ENCODE data around the gene B4GALT6.

The B4GALT6 gene

DNA sequence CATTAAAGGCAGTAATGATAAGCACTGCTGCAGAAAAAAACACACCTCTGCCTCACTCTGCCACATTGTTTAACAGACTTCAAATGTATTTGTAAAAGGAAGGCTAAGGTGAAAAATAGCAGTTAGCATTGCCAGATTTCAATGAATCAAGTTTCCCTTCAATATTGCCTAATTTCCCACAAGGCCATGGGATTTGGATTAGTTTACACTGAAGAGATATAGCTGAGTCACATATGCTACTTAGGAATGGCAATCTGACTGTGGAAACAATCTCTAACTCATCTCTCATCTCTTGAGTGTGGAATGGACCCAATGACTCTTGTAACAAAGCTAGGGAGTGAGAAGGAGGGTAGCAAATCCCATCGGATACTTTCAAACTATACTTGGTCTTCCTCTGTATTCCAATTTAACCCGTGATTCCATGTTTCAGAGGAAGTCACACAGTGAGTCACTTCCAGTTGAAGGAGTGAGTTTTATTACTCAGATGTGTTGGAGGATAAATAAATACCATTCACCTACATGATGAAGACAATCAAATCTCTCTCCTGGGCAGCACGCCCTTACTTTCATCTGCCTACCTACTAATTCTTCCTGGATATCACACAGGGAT is 5.1 kb downstream of the B4GALT6 start:
- peaks cover 31% of the 10 kb centered on the region for H3K27me3 Mint-ChIP-seq

DNA sequence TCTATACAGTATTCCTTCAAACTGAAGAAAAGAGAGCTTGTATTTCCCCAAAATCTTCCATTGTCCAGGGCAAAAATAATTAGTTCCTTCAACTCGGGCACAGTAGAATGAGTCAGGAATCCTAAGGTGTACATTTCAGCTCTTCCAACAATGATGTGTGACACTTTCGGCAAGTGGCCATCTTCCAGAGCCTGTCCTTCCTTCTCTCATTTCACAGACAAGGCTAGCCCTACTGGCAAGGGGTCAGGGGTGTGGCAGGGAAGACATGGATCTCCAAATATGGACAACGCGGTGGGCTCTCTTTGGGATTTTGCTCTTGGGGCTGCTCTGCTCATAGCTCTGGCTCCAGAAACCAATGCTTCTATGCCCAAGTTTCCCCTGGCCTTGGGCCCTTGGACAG is 6.0 kb downstream of the B4GALT6 start:
- H3K36me3 Mint-ChIP-seq = no peaks in the 10 kb centered on the region
- ATAC-seq = no peak
- no peak overlapping the region for H3K27ac Mint-ChIP-seq
- no peaks in the 10 kb centered on the region for H3K9me3 Mint-ChIP-seq
- H3K4me3 Mint-ChIP-seq = no peak overlapping the region
- peaks cover 23% of the 10 kb centered on the region for H3K27me3 Mint-ChIP-seq
- H3K4me1 Mint-ChIP-seq = no peaks in the 10 kb centered on the region

More for the DNA sequence above, 5.1 kb downstream of the B4GALT6 start:
- Mint-ChIP-seq H3K4me3 (no peak overlapping the region), H3K9me3 (no peaks in the 10 kb centered on the region), H3K4me1 (peaks cover 5% of the 10 kb centered on the region), H3K27ac (no peak overlapping the region), H3K36me3 (no peaks in the 10 kb centered on the region)
- ATAC-seq = no peak

DNA sequence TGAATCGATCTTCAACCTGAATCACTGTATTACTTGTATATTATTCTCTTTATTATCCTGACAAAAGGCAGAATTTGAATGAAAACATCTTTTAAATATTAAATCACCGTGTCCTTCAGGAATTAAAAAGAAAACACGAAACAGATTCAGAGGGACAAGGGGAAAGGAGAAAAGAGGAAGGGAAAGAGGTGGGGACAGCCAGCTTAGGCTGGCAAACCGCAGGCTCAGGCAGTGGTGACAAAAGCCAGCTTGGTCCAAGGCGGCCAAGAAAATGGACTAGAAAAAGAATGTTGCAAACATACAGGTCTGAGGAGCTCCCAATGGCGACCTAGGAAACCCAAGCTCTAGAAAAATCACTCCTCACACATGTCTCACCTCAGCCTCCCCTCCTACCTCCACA is 6.8 kb downstream of the B4GALT6 start:
- peaks cover 21% of the 10 kb centered on the region for H3K27me3 Mint-ChIP-seq
- H3K4me3 Mint-ChIP-seq = no peak overlapping the region
- no peaks in the 10 kb centered on the region for H3K36me3 Mint-ChIP-seq
- H3K4me1 Mint-ChIP-seq = no peaks in the 10 kb centered on the region
- H3K9me3 Mint-ChIP-seq = no peaks in the 10 kb centered on the region
- no peak overlapping the region for H3K27ac Mint-ChIP-seq
- ATAC-seq = no peak

DNA sequence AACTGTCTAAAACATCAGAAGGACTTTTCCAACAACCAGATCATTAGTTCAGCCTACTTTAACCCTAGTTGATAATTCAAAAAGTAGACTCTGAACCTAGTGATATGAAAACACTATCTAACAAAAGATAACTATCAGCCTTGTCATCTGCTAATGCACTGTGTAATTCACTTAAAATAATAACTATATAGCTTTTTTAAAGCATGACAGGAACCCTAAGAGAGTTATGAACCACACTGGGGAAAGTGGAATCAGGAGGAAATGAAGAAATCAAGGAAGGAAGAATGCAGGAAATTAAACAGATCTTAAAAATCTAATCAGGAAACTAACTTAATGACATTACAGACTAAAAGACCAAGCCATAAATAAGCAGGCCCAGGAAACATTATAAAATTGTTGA is 9.0 kb downstream of the B4GALT6 start:
- Mint-ChIP-seq H3K9me3 (no peaks in the 10 kb centered on the region), H3K4me3 (no peak overlapping the region), H3K36me3 (no peaks in the 10 kb centered on the region), H3K27me3 (peaks cover 7% of the 10 kb centered on the region), H3K4me1 (no peaks in the 10 kb centered on the region), H3K27ac (no peak overlapping the region)
- ATAC-seq = no peak

DNA sequence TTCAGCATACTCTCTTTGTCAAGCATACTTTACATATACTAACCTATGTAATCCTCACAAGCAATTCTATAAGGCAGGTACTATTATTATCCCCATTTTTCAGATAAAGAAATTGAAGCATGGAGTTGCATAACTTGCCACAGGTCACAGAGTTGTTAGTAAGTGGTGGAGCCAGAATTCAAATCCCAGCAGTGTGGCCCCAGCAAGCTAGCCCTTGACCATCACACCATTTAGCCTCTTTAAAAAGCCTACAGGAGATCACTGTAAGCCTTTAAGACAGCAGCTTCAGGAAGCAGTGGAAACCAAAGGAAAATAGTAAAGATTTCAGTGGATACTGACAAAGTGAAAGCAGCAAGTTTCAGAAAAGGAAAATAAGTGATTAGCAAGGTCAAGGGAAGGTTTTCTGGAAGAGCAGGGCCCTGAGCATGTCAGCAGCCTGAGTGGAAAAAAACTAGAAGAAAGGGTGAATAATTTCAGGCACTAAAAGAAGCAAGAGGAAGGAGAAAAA is 11.7 kb downstream of the B4GALT6 start:
- Mint-ChIP-seq H3K36me3 (no peaks in the 10 kb centered on the region), H3K27ac (no peak overlapping the region), H3K27me3 (no peaks in the 10 kb centered on the region), H3K9me3 (no peaks in the 10 kb centered on the region), H3K4me3 (no peak overlapping the region), H3K4me1 (no peaks in the 10 kb centered on the region)
- ATAC-seq = no peak

DNA sequence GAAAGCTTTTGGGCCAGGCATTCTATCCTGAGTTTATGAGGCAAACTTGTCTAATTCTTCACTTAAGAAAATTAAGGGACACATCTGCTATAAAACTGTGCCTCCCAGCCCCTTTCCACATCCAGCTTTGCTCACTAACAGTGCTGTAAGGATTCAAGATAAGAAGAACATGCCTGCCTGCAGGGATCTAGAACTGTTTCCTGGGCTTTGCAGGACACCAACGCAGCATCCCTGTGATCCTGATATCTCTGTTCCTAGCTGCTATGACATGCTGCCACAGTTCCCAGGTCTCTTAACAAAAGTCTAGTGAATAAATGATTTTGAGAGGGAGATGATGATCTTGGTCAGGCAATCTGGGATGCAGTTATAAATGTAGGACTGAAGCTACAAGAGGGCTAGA is 12.4 kb downstream of the B4GALT6 start:
- Mint-ChIP-seq H3K4me1 (no peaks in the 10 kb centered on the region), H3K27me3 (no peaks in the 10 kb centered on the region), H3K27ac (no peak overlapping the region), H3K9me3 (no peaks in the 10 kb centered on the region), H3K4me3 (no peak overlapping the region), H3K36me3 (no peaks in the 10 kb centered on the region)
- no peak for ATAC-seq

DNA sequence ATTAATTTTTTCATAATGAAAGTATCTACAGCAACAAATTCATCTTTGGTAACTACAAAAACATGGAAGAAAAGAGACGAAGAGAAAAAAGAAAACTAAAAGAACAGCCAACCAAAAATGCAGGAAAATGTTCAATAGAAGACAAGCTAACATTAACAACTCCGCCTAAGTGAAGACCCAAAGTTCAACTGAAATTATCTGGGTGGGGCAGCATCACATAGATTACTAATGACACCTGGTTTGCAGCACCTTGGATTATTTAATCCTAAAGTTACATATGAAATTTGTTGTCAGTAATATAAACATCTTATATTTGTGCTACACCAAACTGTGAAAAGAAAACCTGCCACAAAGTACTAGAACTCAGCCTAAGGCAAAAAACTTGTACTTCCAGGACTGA is 14.8 kb downstream of the B4GALT6 start:
- no peak for ATAC-seq
- Mint-ChIP-seq H3K4me3 (no peak overlapping the region), H3K4me1 (no peaks in the 10 kb centered on the region), H3K27ac (no peak overlapping the region), H3K9me3 (no peaks in the 10 kb centered on the region), H3K36me3 (no peaks in the 10 kb centered on the region), H3K27me3 (no peaks in the 10 kb centered on the region)

DNA sequence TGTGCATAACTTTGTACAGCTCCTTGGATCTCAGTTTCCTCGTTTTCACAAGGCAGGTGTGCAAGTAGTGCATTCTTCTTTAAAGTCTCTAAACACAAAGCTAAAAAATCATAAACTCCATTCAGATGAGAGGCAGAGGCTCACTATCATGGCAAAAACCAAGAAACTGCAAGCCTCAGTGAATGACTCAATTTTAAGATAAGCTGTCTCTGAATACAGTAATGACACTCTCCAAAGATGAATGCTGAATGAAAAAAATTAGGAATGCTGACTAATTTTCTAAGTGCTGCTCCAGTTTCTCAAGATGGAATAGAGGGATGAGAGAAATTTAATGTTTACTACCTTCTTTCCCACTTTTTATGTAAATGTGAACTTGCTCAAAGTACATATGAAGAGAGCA is 17.2 kb downstream of the B4GALT6 start:
- no peak for ATAC-seq
- no peak overlapping the region for H3K27ac Mint-ChIP-seq
- H3K27me3 Mint-ChIP-seq = no peaks in the 10 kb centered on the region
- H3K9me3 Mint-ChIP-seq = no peaks in the 10 kb centered on the region
- no peaks in the 10 kb centered on the region for H3K36me3 Mint-ChIP-seq
- no peak overlapping the region for H3K4me3 Mint-ChIP-seq
- no peaks in the 10 kb centered on the region for H3K4me1 Mint-ChIP-seq

DNA sequence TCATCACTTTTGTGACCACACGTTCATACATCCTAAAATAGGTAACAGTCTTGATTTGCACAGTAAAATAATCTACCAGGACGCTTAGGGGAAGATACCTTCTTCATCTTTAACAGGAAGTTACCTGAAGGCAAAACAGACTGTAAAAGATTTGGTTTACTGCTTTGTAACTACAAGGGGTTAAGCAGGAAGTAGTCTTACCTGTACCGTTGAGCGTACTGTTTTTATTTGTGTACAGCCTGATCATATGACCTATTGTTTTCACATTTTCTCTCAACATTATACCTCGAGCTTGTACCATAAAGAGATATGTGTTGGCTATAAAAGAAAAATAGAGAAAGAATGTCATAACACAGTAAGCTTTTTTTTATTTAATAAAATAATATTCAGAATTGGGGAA is 18.3 kb downstream of the B4GALT6 start:
- H3K4me1 Mint-ChIP-seq = no peaks in the 10 kb centered on the region
- no peaks in the 10 kb centered on the region for H3K36me3 Mint-ChIP-seq
- H3K27ac Mint-ChIP-seq = no peak overlapping the region
- no peak for ATAC-seq
- no peak overlapping the region for H3K4me3 Mint-ChIP-seq
- H3K9me3 Mint-ChIP-seq = no peaks in the 10 kb centered on the region
- H3K27me3 Mint-ChIP-seq = no peaks in the 10 kb centered on the region

DNA sequence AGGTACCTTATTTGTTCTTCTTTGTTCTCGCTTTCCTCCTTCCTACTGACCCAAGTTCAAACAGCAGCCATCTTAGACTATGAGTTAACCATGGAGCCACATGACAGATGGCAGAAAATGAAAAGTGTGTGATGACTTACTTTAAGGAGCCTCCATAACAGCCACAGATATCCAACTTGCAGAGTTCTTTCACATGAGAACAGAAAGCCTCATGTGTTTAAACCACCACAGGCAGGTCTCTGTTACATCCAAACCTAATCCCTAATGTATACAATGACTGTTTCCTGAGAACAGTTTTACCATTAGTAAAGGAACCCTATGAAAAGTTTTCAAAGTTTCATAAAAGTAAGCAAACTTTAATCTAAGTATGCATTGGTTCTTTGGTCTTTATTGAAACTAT is 20.3 kb downstream of the B4GALT6 start:
- Mint-ChIP-seq H3K27ac (no peak overlapping the region), H3K4me1 (peaks cover 5% of the 10 kb centered on the region), H3K4me3 (no peak overlapping the region), H3K27me3 (no peaks in the 10 kb centered on the region), H3K9me3 (peaks cover 3% of the 10 kb centered on the region), H3K36me3 (no peaks in the 10 kb centered on the region)
- ATAC-seq = no peak

DNA sequence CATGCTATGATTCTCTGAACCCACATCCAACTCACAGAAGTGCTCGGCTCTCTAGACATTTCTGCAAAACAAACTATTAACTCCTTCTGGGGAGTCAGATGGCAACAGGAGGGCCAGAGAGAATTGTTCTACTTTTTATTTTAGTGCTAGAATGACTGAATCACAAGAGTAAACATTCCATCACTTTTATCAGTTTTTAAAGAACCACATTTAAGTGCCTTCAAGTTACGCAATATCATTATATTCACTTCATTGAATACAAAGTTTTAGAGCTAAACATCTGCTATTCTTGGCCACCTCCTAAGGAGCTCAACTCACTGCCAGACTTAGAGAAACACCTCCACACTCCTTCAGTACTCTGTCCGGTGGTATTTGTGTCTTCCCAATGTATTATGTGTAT is 22.4 kb downstream of the B4GALT6 start:
- Mint-ChIP-seq H3K27ac (no peak overlapping the region), H3K27me3 (no peaks in the 10 kb centered on the region), H3K36me3 (no peaks in the 10 kb centered on the region), H3K9me3 (peaks cover 3% of the 10 kb centered on the region), H3K4me3 (no peak overlapping the region), H3K4me1 (peaks cover 24% of the 10 kb centered on the region)
- ATAC-seq = no peak

DNA sequence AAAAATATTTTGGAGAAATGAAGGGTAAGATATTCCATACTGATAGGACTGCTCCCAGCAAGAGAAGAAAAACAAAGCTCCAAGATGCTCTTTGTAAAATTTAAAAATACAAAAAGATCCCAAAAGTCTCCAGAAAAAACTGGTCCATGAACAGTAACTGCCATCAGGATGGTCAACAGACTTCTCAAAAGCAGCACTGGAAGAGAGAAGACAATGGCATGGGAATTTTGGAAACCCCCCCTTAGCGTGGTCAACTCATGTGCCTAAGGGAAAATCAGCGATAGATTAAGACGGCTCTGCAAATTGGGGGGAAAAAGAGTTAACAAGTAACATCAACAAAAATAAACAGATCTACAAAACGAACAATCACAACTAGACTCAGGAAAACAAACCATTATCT is 23.6 kb downstream of the B4GALT6 start:
- H3K9me3 Mint-ChIP-seq = peaks cover 3% of the 10 kb centered on the region
- no peaks in the 10 kb centered on the region for H3K27me3 Mint-ChIP-seq
- no peaks in the 10 kb centered on the region for H3K36me3 Mint-ChIP-seq
- no peak overlapping the region for H3K4me3 Mint-ChIP-seq
- H3K4me1 Mint-ChIP-seq = peaks cover 24% of the 10 kb centered on the region
- H3K27ac Mint-ChIP-seq = no peak overlapping the region
- ATAC-seq = no peak

DNA sequence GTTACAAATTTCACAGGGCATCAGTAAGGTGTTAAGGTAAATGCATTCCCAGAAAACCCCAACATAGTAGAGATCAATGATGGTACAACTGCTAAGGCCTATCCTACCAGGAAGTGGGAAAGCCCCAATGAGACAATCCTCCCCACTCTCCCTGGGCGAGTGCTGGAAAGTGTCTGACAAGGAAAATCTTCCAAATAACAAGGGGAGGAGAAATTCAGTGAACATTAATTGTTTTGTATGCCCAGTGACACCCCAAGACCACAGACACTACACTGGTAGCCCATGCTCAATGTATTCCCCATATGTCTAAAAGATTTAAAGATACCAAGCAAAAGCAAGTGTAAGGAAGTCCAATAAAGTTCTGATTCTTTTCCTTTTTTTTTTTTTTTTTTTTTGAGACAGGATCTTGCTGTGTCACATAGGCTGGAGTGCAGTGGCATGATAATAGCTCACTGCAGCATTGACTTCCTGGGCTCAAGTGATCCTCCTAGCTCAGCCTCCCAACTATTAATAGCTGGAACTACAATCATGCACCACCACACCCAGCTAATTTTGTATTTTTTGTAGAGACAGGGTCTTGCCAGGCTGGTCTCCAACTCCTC is 24.7 kb downstream of the B4GALT6 start:
- Mint-ChIP-seq H3K36me3 (no peaks in the 10 kb centered on the region), H3K4me3 (peak overlapping the region; percentile 54), H3K9me3 (peaks cover 3% of the 10 kb centered on the region), H3K4me1 (peaks cover 24% of the 10 kb centered on the region), H3K27ac (peak overlapping the region; percentile 76), H3K27me3 (no peaks in the 10 kb centered on the region)
- no peak for ATAC-seq

DNA sequence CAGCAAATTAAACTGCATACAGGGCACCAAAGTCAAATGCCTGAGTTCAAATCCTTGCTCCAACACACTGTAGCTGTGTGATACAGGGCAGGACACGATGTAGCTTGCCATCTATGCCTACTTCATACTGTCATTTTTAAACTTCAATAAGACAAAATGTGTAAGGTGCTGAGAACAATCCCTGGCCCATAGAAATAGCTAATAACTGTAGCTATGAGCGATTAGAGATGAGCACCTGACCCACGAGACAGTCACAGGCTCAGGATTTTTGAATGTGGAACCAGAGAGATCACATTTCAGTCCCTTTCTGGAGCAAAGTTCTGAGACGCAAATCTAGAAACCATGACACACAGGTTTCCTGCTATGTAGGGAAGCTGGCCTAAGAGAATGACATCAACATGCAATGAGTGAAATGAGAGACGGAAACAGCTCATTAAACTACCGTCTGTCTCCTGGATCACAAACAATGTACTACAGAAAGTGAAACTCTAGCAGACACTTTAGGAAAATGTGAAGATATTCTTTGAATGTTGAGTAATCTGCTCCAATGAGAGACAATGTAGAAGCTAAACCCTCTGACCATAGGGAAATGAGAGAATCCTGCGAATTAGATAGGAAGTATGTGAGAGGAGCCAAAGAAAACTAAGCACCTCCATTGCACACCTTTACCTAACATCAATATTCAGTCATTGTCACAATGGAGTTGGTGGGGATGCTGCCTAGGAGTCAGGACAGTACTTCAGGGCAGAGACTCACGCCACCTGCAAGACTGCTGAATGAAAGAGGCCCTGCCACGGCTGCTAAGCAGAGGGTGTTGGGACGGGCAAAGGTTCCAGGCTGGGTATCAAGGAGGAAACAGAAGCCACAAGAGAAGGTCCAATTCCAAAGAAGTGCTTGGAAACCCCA is 25.5 kb downstream of the B4GALT6 start:
- H3K36me3 Mint-ChIP-seq = no peaks in the 10 kb centered on the region
- peaks cover 3% of the 10 kb centered on the region for H3K9me3 Mint-ChIP-seq
- peak overlapping the region; percentile 59 for H3K4me3 Mint-ChIP-seq
- H3K27me3 Mint-ChIP-seq = no peaks in the 10 kb centered on the region
- H3K4me1 Mint-ChIP-seq = peaks cover 24% of the 10 kb centered on the region
- peak; percentile 75 for ATAC-seq
- peak overlapping the region; percentile 76 for H3K27ac Mint-ChIP-seq

DNA sequence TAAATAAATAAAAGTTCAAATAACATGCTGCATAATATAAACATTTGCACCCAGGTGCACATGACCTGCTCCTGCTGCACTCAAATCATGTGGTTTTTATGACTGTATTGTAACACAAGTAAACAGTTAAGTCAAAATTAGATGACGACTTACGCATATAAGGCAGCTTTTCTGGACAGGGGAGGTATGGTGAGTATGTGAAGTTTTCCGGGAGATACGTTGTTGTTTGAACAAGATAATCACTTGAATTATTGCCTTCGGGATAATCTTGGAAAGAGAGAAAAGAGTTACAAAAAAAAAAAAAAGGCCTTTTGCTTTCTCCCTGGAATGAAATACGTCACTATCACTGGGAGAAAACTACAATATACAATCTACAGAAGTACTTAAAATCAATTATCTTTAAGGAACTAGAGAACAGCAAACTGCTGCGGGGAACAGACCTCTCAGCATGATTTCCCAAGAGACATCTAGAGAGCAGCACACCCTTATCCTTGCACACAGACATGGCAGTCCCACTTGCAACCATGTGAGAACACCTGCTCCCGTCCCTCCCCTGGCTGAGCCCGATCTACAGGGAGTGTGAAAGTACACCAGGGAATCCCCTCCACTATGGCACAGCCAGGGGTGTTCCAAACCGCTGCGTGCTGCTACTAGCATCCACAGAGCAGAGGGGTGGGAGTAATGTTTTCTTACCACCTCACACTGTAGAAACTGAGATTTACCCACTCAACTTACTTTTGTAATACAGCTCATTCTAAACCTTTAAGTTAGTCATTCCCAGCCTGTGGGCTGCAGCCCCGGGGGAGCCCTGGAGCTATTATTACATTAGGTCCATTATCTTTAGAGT is 26.3 kb downstream of the B4GALT6 start:
- peak; percentile 91 for ATAC-seq
- peak overlapping the region; percentile 76 for H3K27ac Mint-ChIP-seq
- H3K4me3 Mint-ChIP-seq = peak overlapping the region; percentile 59

More for the DNA sequence above, 26.3 kb downstream of the B4GALT6 start:
- H3K9me3 Mint-ChIP-seq = peaks cover 3% of the 10 kb centered on the region
- peaks cover 8% of the 10 kb centered on the region for H3K27me3 Mint-ChIP-seq
- H3K36me3 Mint-ChIP-seq = no peaks in the 10 kb centered on the region
- peaks cover 24% of the 10 kb centered on the region for H3K4me1 Mint-ChIP-seq
